Sciatic nerve (tissue), 2 donors: ENCODE data around the gene GUK1. TPM values are rescaled to one million over a fixed set of nuclear protein-coding genes. Genes with fewer than 3 reads are reported as not detected.
"Not testable (repeated sequence)": the region's sequence is repeated elsewhere in the genome, so short reads cannot be mapped to it uniquely, and the experiment has no call there.

Experiments used
- ATAC-seq: fragments of 200-7000 bp; cut with Tn5 transposase; one replicate; pipeline ENCODE4 v1.9.1; 2020; ENCODE audit warnings: mild to moderate bottlenecking, moderate library complexity
- DNase-seq: peaks from one replicate; pipeline ENCODE4 v3.0.0-alpha.2; 2020; ENCODE audit warnings: low spot score
- intact Hi-C: fragments of 100-400 bp; cut with DNase I; formaldehyde crosslinking; loops from one replicate; pipeline ENCODE4 v1.14.2; 2022
- total RNA-seq: library from RNA; stranded (reverse); fragmentation: NEBNext Ultra II Directional; extraction: Animal tissue kit (Norgen Biotek cat#: 25700); gene quantifications from one replicate; pipeline ENCODE4 v1.2.1, GENCODE V29; 2021
- donor health status: DM: no; HTN: no; CAD: no.
- donor health status: DM: no; HTN: no; CAD: no.

Gene GUK1
- total RNA-seq, 1 donor from 2014 or later: 250 TPM

- ATAC-seq (peak; percentile 94), DNase-seq (peak; percentile 95)
- intact Hi-C loops: no loop called here
These were observed 37.1 kb upstream of the GUK1 start, which contains the start of gene C1orf35 for GRCh38 chr1:228102791-228103620. C1orf35 (minus strand) TSS chr1:228103325; CDS start chr1:228103227, 98 bp downstream.

DNA sequence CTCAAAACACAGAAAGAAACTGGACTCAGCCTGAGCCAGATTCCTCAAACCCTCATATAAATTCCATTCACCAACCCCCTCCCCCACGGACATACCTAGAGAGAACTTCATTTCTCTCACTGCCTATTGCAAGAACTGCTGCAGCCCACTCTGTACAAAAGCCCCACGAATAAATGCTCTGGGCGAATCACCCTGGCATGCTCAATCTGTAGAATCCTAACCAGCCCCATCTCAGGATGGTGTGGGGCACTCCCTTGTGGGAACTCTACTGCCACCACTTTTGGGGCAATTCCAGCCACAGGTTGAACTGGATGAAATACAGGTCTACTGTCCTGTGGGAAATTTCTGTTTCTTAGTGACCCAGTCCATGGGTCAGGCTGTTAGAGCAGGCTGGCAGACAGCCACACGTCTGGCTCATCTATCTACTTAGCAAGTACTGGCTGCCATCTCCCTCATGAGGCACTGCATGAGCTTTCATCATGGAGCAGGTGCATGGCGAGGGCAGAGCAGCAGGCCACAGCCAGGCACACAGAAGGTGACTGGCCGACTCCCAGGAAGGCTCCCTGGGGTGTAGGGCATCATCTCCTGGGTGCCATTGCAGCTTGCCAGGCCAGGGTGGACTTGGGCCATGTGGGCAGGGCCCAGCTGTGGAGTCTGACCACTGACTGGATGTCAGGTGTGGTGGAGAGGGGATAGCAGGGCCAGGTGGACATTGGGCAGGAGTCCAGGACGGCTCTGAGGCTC is 35.4 kb upstream of the GUK1 start:
- ATAC-seq (no peak), DNase-seq (no peak)
- intact Hi-C loops: no loop called here

- DNase-seq: no peak
- intact Hi-C loops: no loop called here
- ATAC-seq: no peak
These were observed 34.6 kb upstream of the GUK1 start for GRCh38 chr1:228105270-228105995.

DNA sequence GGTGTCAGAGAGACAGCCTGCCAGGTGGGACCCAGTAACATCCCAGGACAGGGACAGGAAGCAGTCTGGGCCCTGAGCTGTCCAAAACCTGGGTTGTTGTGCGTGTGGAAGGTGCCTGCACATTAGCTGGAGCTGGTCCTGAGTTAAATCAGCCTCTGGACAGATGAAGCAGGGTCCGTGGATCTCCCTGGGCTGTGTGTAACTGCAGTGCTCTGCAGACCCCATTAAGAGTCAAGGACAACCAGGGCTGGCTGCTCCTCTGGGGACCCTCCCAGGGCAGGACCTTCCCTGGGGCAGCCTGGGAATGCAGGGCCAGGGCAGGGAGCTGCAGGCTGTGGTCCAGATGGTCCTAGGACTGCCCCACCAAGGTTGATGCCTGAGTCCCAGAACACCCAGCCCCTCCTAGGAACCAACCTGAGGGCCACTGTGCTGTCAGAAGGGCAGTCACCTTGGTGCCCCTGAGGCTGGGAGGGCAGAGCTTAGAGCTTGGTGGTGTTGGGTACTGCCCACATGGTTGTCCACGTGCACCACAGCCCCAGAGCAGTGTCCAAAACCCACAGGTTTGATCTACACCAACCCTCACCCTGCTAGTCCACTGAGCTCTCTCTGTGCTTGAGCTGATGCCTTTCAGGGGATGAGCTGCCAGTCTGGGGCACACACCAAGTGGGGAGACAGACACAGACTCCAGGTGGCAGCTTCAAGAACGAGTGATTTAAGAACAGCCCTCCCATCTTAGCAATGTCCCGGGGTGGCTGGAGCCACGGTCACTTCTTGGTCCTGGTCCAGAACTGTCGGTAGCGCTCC is 33.9 kb upstream of the GUK1 start:
- ATAC-seq: no peak
- intact Hi-C loops: no loop called here
- no peak for DNase-seq

DNA sequence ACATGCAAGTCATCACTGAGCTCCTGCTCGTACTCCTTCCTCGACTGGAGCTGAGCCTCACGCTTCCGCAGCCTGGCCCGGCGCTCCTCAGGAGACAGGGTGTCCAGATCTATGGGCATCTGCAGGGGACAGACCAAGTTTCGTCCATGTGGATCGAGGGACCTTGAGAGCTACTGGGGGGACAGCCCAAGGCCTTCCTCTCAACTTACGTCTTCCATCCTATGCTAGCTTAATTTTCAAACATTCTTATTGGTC is 33.4 kb upstream of the GUK1 start:
- DNase-seq (no peak), ATAC-seq (no peak)
- intact Hi-C loops: no loop called here

- intact Hi-C loops: no loop called here
- ATAC-seq (no peak), DNase-seq (no peak)
These were observed 32.4 kb upstream of the GUK1 start for GRCh38 chr1:228107636-228108035.

GRCh38 chr1:228108055-228108690 is 31.9 kb upstream of the GUK1 start:
- ATAC-seq: no peak
- intact Hi-C loops: no loop called here

DNA sequence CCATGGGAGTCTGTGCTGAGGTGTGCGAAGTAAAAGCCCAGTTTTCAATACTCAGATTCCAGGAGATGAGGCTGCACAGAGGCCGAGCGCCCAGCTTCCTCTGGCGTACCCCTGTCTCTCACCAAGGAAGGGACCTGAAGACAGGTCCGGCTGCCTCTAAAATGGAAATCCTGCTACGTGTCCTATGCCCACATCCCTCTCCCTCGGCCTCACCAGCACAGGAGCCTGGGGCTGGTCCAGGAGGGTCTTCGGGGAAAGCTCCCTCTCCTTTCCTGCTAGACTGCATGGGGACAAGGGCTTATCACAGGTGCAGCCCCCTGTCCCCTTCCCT is 31.4 kb upstream of the GUK1 start:
- intact Hi-C loops: no loop called here
- ATAC-seq: no peak
- no peak for DNase-seq

More at GRCh38 chr1:228108055-228108690, 31.9 kb upstream of the GUK1 start:
- DNase-seq: no peak

DNA sequence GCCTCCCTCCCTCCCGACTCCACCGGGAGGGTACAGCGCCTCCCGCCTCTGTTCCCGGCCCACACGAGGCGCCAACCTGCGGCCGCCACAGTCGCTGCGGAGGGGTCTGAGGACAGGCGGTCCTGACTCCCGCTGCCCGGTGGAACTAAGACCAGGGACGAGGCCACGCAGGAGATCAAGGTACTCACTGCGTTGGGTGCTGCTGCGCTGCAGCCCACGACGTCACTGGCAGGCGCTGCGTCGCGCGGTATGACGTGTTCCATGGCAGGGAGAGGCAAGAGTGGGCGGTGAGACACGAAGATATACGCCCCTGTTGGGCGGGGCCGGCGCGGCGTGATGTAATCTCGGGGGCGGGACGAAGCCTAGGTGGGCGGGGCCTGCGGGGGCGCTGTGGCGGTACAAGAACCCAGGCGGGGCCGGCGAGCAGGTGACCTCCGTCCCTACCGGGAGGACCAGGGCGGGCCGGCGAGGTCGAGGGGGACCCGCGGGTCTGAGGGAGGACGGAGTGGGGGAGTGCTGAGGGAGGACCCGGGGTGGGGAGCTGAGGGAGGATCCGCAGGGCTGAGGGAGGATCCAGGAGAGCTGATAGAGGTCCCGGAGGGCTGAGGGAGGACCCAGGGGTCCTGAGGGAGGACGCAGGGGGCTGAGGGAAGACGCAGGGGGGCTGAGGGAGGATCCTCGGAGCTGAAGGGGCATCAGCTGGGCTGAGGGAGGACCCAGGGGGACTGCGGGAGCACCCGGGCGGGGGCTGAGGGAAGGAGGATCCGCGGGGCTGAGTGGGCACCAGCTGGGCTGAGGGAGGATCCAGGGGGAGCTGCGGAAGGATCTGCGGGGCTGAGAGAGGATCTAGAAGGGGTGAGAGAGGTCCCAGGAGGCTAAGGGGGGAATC is 30.8 kb upstream of the GUK1 start, which contains the start of gene MRPL55:
Gene MRPL55 (minus strand): TSS at position 227 of the 889 bp plus-strand sequence. CDS start 1,039 bp downstream, outside the sequence.
- peak; percentile 99 for DNase-seq
- intact Hi-C loops: no loop called here
- peak; percentile 98 for ATAC-seq

GRCh38 chr1:228109962-228110488 is 30.1 kb upstream of the GUK1 start:
- intact Hi-C loops: no loop called here
- peak; percentile 12 for ATAC-seq

DNA sequence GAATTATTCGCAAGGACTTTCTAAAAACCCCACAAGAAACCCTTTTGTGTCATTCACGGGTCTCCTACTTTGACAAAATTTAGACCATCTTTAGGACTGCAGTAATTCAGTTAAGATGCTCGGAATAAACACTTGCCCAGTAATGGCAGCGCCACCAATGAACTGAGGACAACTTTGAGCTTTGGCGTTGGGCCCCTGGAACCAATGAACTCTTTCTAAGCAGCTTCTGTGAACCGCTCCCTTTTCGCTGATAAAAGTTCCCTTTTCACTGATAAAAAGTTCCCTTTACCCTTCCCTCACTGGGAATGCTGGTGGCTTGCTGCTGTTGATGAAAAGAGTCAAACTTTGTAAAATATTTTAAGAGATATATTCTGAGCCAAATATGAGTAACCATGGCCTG is 29.5 kb upstream of the GUK1 start:
- ATAC-seq: no peak
- intact Hi-C loops: no loop called here
- no peak for DNase-seq

More at GRCh38 chr1:228109962-228110488, 30.1 kb upstream of the GUK1 start:
- no peak for DNase-seq

DNA sequence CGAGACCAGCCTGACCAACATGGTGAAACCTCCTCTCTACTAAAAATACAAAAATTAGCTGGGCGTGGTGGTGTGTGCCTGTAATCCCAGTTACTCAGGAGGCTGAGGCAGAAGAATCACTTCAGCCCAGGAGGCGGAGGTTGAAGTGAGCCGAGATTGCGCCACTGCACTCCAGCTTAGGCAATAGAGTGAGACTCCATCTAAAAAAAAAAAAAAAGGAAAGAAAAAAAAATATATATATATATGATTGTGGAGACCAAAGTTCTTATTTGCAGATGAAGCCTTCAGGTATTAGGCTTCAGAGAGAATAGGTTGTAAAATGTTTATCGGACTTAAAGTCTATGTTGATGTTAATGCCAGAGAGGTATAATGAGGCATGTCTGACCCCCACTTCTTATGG is 28.8 kb upstream of the GUK1 start:
- ATAC-seq, intact Hi-C loops, DNase-seq: not testable (repeated sequence)

- no peak for ATAC-seq
- intact Hi-C loops: no loop called here
- no peak for DNase-seq
These were observed 27.9 kb upstream of the GUK1 start for GRCh38 chr1:228112167-228112566.

DNA sequence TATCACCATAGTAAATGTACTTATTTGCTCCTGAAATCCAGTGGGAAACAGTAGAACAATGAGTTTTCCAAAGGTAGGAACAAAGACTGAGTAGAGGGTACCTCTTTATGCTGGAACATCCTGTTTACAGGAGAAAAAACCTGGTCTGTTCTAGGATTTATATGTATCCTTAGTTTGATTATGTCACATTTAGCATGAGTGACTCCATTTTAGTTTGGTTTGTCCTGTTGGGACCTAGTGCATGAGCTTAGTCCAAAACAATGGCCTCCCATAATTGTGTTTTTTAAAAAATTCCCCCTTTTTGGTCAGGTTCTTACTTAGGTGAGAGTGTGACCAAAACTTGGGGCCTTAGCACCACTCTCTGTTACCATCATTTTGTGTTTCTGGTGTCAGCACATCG is 27.5 kb upstream of the GUK1 start:
- DNase-seq (no peak), ATAC-seq (no peak)
- intact Hi-C loops: no loop called here

- intact Hi-C loops: no loop called here
- DNase-seq: no peak
- no peak for ATAC-seq
These were observed 25.3 kb upstream of the GUK1 start for GRCh38 chr1:228114827-228115226.

DNA sequence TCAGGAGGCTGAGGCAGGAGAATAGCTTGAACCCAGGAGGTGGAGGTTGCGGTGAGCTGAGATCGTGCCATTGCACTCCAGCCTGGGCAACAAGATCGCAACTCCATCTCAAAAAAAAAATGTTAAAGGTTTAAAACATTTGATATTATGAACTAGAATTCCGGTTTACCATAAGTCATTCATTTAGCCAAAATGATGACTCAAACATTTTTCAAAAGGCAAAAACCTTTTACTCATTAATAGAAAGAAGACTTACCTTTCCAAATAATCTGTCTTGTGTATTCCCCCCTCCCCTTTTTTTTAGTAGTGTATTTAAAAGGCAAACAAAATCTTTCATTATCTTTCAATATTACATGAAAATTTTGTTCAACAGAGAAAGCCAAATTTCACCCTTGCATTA is 22.7 kb upstream of the GUK1 start:
- intact Hi-C loops: no loop called here
- ATAC-seq: no peak

DNA sequence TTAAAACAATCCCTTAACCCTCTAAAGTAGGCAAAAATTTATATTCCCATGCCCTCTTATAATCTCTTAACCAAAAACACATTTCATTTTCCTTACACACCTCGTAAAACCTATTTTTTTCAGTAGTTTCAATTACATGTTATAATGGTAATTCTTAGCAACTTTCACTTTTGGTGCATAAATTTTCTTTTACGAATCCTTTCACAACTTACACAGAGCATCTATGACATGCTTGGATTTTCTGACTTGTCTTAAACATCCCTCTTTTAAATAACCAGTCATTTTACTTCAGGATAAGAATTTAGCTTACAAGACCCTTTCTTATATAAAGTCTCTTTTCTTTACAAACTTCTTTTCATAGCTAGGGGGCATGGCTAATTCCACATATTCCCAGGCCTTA is 22.0 kb upstream of the GUK1 start:
- intact Hi-C loops: no loop called here
- ATAC-seq (no peak), DNase-seq (no peak)

More for the DNA sequence above, 22.7 kb upstream of the GUK1 start:
- no peak for DNase-seq
